HepG2 (cell line): ENCODE results near the gene GLYR1.

Experiments used
- DNMT1 ChIP-seq: sonication (generic); formaldehyde crosslinking; IDR thresholded peaks from 2 replicates; pipeline ENCODE4 v1.5.1; 2020; ENCODE audit warnings: mild to moderate bottlenecking, missing genetic modification reagents
- JDP2 ChIP-seq: sonication (generic); formaldehyde crosslinking; IDR thresholded peaks from 2 replicates; pipeline ENCODE4 v1.8.1; 2022; ENCODE audit warnings: missing genetic modification reagents, borderline replicate concordance
- KLF13 ChIP-seq: sonication (generic); formaldehyde crosslinking; IDR thresholded peaks from 2 replicates; pipeline ENCODE4 v1.4.0; 2020; ENCODE audit warnings: mild to moderate bottlenecking, missing genetic modification reagents

GRCh38 chr16:4855804-4856203 lies 8.7 kb upstream of the GLYR1 start:
- no peak for TF ChIP-seq KLF13 (CRISPR knock-in tag)
- TF ChIP-seq DNMT1, result no peak
- TF ChIP-seq JDP2, result no peak
